GM13976 (cell line): ENCODE measurements around the gene CD7.

Experiments
- DNase-seq: peaks from one replicate; pipeline ENCODE4 v3.0.0; 2012; ENCODE audit warnings: low spot score
- CTCF ChIP-seq: IDR thresholded peaks from 2 replicates; pipeline ENCODE4 v1.5.1; 2012; ENCODE audit warnings: borderline replicate concordance, mild to moderate bottlenecking; ENCODE audit not compliant: insufficient read depth; ENCODE audit errors: extremely low read depth, missing control alignments, control extremely low read depth
- in situ Hi-C: fragments of 300-500 bp; cut with MboI; formaldehyde crosslinking; loops from one replicate; pipeline ENCODE4 v1.12.0; 2022; ENCODE audit warnings: low sequenced_read_pairs, mixed read lengths, inconsistent platforms; ENCODE audit not compliant: unreplicated experiment

Gene CD7

GRCh38 chr17:82357394-82357793 is 40.0 kb upstream of the CD7 start:
- DNase-seq = no peak
- no peak for TF ChIP-seq CTCF
- in situ Hi-C loops = no loop called here

GRCh38 chr17:82356845-82357355 is 39.5 kb upstream of the CD7 start:
- no peak for DNase-seq
- in situ Hi-C loops = no loop called here

GRCh38 chr17:82355770-82356427 is 38.5 kb upstream of the CD7 start:
- no peak for DNase-seq
- in situ Hi-C loops = no loop called here
- no peak for TF ChIP-seq CTCF

More at GRCh38 chr17:82356845-82357355, 39.5 kb upstream of the CD7 start:
- no peak for TF ChIP-seq CTCF

GRCh38 chr17:82354804-82355308 is 37.4 kb upstream of the CD7 start:
- DNase-seq = no peak
- in situ Hi-C loops = loop anchor here (5.0 kb wide), 1 partner anchor 52 kb away; no protein-coding TSS in a partner anchor
- TF ChIP-seq CTCF = no peak

GRCh38 chr17:82353484-82353883 is 36.1 kb upstream of the CD7 start:
- TF ChIP-seq CTCF = no peak
- in situ Hi-C loops = loop anchor here (5.0 kb wide), 1 partner anchor 54 kb away; no protein-coding TSS in a partner anchor
- no peak for DNase-seq

GRCh38 chr17:82351713-82352488 is 34.5 kb upstream of the CD7 start:
- in situ Hi-C loops = loop anchor here (5.0 kb wide), 1 partner anchor 55 kb away; no protein-coding TSS in a partner anchor
- peak; percentile 91 for DNase-seq
- TF ChIP-seq CTCF = peak; percentile 91
